Choroid plexus epithelial cell (primary cell): ENCODE measurements around the gene STK33.
A peak's percentile ranks its signal among the peaks of the same experiment; 100 is the strongest.

Source experiments
- DNase-seq: peaks from one replicate; pipeline ENCODE4 v3.0.0-alpha.2; 2010; ENCODE audit warnings: low read depth
- H3K4me3 ChIP-seq: 2 replicates; pipeline ENCODE4 v1.5.1; 2011; ENCODE audit warnings: low read depth, mild to moderate bottlenecking, control low read depth, low read length, moderate library complexity
- CTCF ChIP-seq: conservative IDR thresholded peaks from 2 replicates; pipeline ENCODE4 v1.5.1; 2011; ENCODE audit warnings: low read depth, mild to moderate bottlenecking, control low read depth, inconsistent platforms, low read length, moderate library complexity

The STK33 gene

GRCh38 chr11:8389029-8389996 lies 204.7 kb downstream of the STK33 start:
- TF ChIP-seq CTCF, result no peak
- DNase-seq, result peak; percentile 24
- no peak overlapping the region for H3K4me3 ChIP-seq

GRCh38 chr11:8387693-8388092 lies 206.3 kb downstream of the STK33 start:
- TF ChIP-seq CTCF, result no peak
- DNase-seq, result no peak
- no peak overlapping the region for H3K4me3 ChIP-seq

- H3K4me3 ChIP-seq, result no peak overlapping the region
- TF ChIP-seq CTCF, result no peak
- no peak for DNase-seq
Measured at GRCh38 chr11:8387141-8387540, 206.9 kb downstream of the STK33 start.

- no peak for DNase-seq
- TF ChIP-seq CTCF, result no peak
- H3K4me3 ChIP-seq, result no peak overlapping the region
Measured at GRCh38 chr11:8386134-8386864, 207.7 kb downstream of the STK33 start.

- no peak for DNase-seq
- no peak for TF ChIP-seq CTCF
- no peak overlapping the region for H3K4me3 ChIP-seq
Measured at GRCh38 chr11:8384199-8384821, 209.7 kb downstream of the STK33 start.

- DNase-seq, result no peak
- no peak overlapping the region for H3K4me3 ChIP-seq
- TF ChIP-seq CTCF, result no peak
Measured at GRCh38 chr11:8383627-8384026, 210.4 kb downstream of the STK33 start.
